ENCODE results near the gene ZNF397. TPM values are rescaled to one million over a fixed set of nuclear protein-coding genes. Genes with fewer than 3 reads are reported as not detected.
A peak's percentile ranks its signal among the peaks of the same experiment; 100 is the strongest.

ZNF397 gene
- total RNA-seq, 3 donors from 2014 or later (not counting 1 experiment from before 2014, with no cell fraction given) = 8.7 to 15.6 (median 13.9) TPM

DNA sequence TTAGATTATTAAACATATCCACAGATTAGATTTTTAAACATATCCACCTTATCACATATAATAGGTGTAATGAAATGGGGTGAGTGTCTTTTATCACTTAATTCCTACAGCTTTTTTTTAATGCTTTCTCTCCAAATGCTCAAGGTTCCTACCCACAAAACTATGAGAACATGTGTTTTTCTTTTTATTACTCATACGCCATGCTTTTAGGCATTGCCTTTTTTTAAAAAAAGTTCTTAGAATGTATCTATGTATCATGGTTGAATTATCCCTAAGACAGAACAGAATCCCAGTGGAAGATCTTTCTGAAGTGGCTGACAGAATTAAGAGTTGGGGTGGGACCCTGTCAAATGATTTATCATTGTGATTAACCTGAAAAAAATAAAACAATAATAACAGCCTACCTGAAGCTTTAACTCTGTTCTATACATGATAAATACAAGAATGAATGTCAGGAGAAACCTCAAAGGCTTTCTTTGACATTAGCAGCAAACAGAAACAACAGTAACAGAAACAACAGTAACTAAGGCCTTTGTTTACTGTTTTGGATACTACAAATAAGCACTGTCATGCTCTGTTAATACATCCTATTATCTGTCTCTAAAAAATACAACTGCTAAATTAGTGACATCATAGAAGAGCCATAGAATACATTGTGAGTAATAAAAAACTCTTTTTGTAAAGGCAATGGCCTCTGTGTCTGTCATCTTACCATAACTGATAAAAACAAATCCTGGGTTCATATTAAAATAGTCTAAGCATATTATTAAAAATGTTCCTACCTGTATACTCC is 4.1 kb upstream of the ZNF397 start:
- TF ChIP-seq, protein P1, sequence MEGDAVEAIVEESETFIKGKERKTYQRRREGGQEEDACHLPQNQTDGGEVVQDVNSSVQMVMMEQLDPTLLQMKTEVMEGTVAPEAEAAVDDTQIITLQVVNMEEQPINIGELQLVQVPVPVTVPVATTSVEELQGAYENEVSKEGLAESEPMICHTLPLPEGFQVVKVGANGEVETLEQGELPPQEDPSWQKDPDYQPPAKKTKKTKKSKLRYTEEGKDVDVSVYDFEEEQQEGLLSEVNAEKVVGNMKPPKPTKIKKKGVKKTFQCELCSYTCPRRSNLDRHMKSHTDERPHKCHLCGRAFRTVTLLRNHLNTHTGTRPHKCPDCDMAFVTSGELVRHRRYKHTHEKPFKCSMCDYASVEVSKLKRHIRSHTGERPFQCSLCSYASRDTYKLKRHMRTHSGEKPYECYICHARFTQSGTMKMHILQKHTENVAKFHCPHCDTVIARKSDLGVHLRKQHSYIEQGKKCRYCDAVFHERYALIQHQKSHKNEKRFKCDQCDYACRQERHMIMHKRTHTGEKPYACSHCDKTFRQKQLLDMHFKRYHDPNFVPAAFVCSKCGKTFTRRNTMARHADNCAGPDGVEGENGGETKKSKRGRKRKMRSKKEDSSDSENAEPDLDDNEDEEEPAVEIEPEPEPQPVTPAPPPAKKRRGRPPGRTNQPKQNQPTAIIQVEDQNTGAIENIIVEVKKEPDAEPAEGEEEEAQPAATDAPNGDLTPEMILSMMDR (IDR thresholded peaks at IDR 0.05) = no peak
- ATAC-seq = no peak
- DNase-seq = no peak

GRCh38 chr18:35239314-35239713 is 1.5 kb upstream of the ZNF397 start:
- Mint-ChIP-seq H3K4me3 (peak overlapping the region; percentile 52), H3K9me3 (no peaks in the 10 kb centered on the region), H3K4me1 (peaks cover 21 to 25% of the 10 kb centered on the region in 2 donors), H3K27ac (no peak overlapping the region), H3K27me3 (ENCODE audit: low read depth in 2 of 2) (no peaks in the 10 kb centered on the region), H3K36me3 (peaks cover 12% of the 10 kb centered on the region)
- Histone ChIP-seq H3K4me1 (ENCODE audit: control insufficient read depth, insufficient read depth, low read length) (peaks cover 4% of the 10 kb centered on the region), H3K36me3 (ENCODE audit: control insufficient read depth, insufficient read depth, low read length) (peaks cover 16% of the 10 kb centered on the region), H3K9me3 (ENCODE audit: control insufficient read depth, insufficient read depth, low read length) (no peaks in the 10 kb centered on the region), H3K27ac (ENCODE audit: low read length) (no peak overlapping the region), H3K27me3 (ENCODE audit: control insufficient read depth, insufficient read depth, low read length) (no peaks in the 10 kb centered on the region), H3K4me3 (ENCODE audit: low read length) (no peak overlapping the region)
- 94% methylated on average over 1 of the region's 1 CpG for WGBS (ENCODE audit: insufficient coverage)
- ATAC-seq (no peak), DNase-seq (no peak)
- intact Hi-C loops (cut with micrococcal nuclease) = no loop called here
- TF ChIP-seq, protein P1 (IDR thresholded peaks at IDR 0.05) = no peak

More for the DNA sequence above, 4.1 kb upstream of the ZNF397 start:
- Mint-ChIP-seq H3K9me3 (no peaks in the 10 kb centered on the region), H3K27ac (no peak overlapping the region), H3K27me3 (ENCODE audit: low read depth in 2 of 2) (no peaks in the 10 kb centered on the region), H3K4me1 (peaks cover 6 to 11% of the 10 kb centered on the region in 2 donors), H3K4me3 (no peak overlapping the region), H3K36me3 (no peaks in the 10 kb centered on the region)
- intact Hi-C loops (cut with micrococcal nuclease) = no loop called here
- H3K9me3 ChIP-seq (ENCODE audit: control insufficient read depth, insufficient read depth, low read length) = no peaks in the 10 kb centered on the region
- H3K36me3 ChIP-seq (ENCODE audit: control insufficient read depth, insufficient read depth, low read length) = no peaks in the 10 kb centered on the region
- H3K4me1 ChIP-seq (ENCODE audit: control insufficient read depth, insufficient read depth, low read length) = peaks cover 4% of the 10 kb centered on the region
- no peak overlapping the region for H3K27ac ChIP-seq (ENCODE audit: low read length)
- H3K4me3 ChIP-seq (ENCODE audit: low read length) = no peak overlapping the region
- WGBS (ENCODE audit: insufficient coverage) = no CpG with 5 or more reads among the region's 1 CpG
- no peaks in the 10 kb centered on the region for H3K27me3 ChIP-seq (ENCODE audit: control insufficient read depth, insufficient read depth, low read length)

- H3K4me3 Mint-ChIP-seq = peak overlapping the region; percentile 97
- Histone ChIP-seq H3K4me3 (ENCODE audit: low read length) (peak overlapping the region; percentile 60), H3K36me3 (ENCODE audit: control insufficient read depth, insufficient read depth, low read length) (peaks cover 35% of the 10 kb centered on the region), H3K4me1 (ENCODE audit: control insufficient read depth, insufficient read depth, low read length) (peaks cover 4% of the 10 kb centered on the region), H3K27ac (ENCODE audit: low read length) (peak overlapping the region; percentile 83), H3K9me3 (ENCODE audit: control insufficient read depth, insufficient read depth, low read length) (no peaks in the 10 kb centered on the region), H3K27me3 (ENCODE audit: control insufficient read depth, insufficient read depth, low read length) (no peaks in the 10 kb centered on the region)
- H3K36me3 Mint-ChIP-seq = peaks cover 33% of the 10 kb centered on the region
- H3K27me3 Mint-ChIP-seq (ENCODE audit: low read depth in 2 of 2) = no peaks in the 10 kb centered on the region
- H3K27ac Mint-ChIP-seq = peak overlapping the region; percentile 97 to 98
- ATAC-seq (no peak), DNase-seq (no peak)
- peaks cover 25 to 28% of the 10 kb centered on the region in 2 donors for H3K4me1 Mint-ChIP-seq
- WGBS (ENCODE audit: insufficient coverage) = 0% methylated on average over 4 of the region's 5 CpGs
- intact Hi-C loops (cut with micrococcal nuclease) = loop anchor here (1.0 to 10.0 kb wide), 4 partner anchors 103 to 381 kb away; partner anchors contain the start of genes INO80C and ZNF24
- H3K9me3 Mint-ChIP-seq = no peaks in the 10 kb centered on the region
- TF ChIP-seq, protein P1 (IDR thresholded peaks at IDR 0.05) = no peak
These were observed 592 bp downstream of the ZNF397 start for GRCh38 chr18:35241448-35241804.
